Measurements from ENCODE around the gene COBL. TPM values are rescaled to one million over a fixed set of nuclear protein-coding genes. Genes with fewer than 3 reads are reported as not detected.

COBL gene
- polyA plus RNA-seq, 1 donor (not counting 4 experiments of a cell fraction or from before 2014, with no cell fraction given) = 4.5 TPM

GRCh38 chr7:51124321-51124720, 192.3 kb downstream of the COBL start:
- no peaks in the 10 kb centered on the region for H3K36me3 ChIP-seq (ENCODE audit: control insufficient read depth in 2 of 2, extremely low read depth in 1 of 2, insufficient read depth in 2 of 2, low read length in 2 of 2)
- no peak overlapping the region for H2AFZ ChIP-seq (ENCODE audit: control insufficient read depth, low read length)
- no peaks in the 10 kb centered on the region for H3K9me1 ChIP-seq (ENCODE audit: control insufficient read depth, extremely low read depth, insufficient read depth, low read length)
- FAIRE-seq = no peak
- peaks cover 12% of the 10 kb centered on the region for H3K4me1 ChIP-seq (ENCODE audit: control insufficient read depth, extremely low read depth, insufficient read depth, low read length)
- no peaks in the 10 kb centered on the region for H3K79me2 ChIP-seq (ENCODE audit: control insufficient read depth, insufficient read depth, low read length)
- H4K20me1 ChIP-seq (ENCODE audit: control insufficient read depth, extremely low read depth, insufficient read depth, low read length) = no peaks in the 10 kb centered on the region
- H3K27me3 ChIP-seq (ENCODE audit: control insufficient read depth, extremely low read depth, insufficient read depth, low read length) = no peaks in the 10 kb centered on the region
- no peak overlapping the region for H3K4me3 ChIP-seq (ENCODE audit: control insufficient read depth in 2 of 3, extremely low read depth in 1 of 3, insufficient read depth in 2 of 3, low read depth in 1 of 3, low read length in 3 of 3)
- dilution Hi-C loops (cut with MboI; ENCODE audit: extremely low pct_ligation_motif_present, low sequenced_read_pairs) = no loop called here
- TF ChIP-seq CTCF (optimal IDR thresholded peaks at IDR 0.05 in 1 of 3, IDR thresholded peaks at IDR 0.05 in 1 of 3, conservative IDR thresholded peaks at IDR 0.05 in 1 of 3; ENCODE audit: extremely low read depth in 1 of 3, insufficient read depth in 2 of 3, low read length in 3 of 3) = no peak
- TF ChIP-seq EZH2 (IDR thresholded peaks at IDR 0.05; ENCODE audit: low read length) = no peak
- H3K27ac ChIP-seq (ENCODE audit: control insufficient read depth, insufficient read depth, low read length) = no peak overlapping the region
- no peaks in the 10 kb centered on the region for H3K9me3 ChIP-seq (ENCODE audit: control insufficient read depth, low read depth, low read length)
- H3K9ac ChIP-seq (ENCODE audit: control insufficient read depth, extremely low read depth, insufficient read depth, low read length) = no peak overlapping the region
- no peak overlapping the region for H3K4me2 ChIP-seq (ENCODE audit: control insufficient read depth, extremely low read depth, insufficient read depth, low read depth, low read length)
- DNase-seq (ENCODE audit: low read depth, low spot score) = no peak

DNA sequence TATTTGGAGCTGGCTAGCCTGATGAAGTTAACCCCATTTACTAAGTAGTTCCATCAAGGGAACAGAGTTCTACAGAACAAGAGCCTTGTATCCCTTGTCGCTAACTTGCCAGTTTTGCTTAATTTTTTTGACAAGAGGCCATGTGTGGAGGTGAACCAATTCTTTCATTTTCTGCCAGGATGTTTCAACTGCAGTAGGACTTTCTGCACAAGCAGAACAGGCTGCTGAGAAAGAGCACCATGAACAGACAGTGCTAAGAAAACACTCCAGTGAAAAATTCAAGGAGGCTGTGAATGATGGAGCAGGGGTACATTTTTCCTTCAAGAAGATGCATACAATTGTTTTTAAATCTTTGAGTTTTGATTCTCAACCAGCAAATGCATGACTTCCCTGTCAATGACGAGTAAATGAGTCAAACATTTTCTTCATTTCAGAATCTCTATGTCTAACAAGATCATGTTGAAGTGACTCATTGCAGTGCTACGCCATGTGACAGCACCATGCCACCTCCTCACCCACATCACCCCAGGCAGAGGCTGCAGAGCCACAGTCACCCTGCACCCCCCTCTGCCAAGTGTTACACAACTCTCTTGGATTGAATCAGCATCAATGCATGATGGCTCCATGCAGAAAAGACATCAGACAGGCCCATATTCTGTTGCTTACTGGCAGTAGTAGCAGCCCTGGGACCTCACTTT, 193.1 kb downstream of the COBL start:
- DNase-seq (ENCODE audit: low read depth, low spot score) (peak; percentile 94), FAIRE-seq (peak; percentile 97)
- Histone ChIP-seq H4K20me1 (ENCODE audit: control insufficient read depth, extremely low read depth, insufficient read depth, low read length) (no peaks in the 10 kb centered on the region), H3K79me2 (ENCODE audit: control insufficient read depth, insufficient read depth, low read length) (no peaks in the 10 kb centered on the region), H3K9ac (ENCODE audit: control insufficient read depth, extremely low read depth, insufficient read depth, low read length) (no peak overlapping the region), H3K27ac (ENCODE audit: control insufficient read depth, insufficient read depth, low read length) (peak overlapping the region; percentile 34), H3K4me3 (ENCODE audit: control insufficient read depth in 2 of 3, extremely low read depth in 1 of 3, insufficient read depth in 2 of 3, low read depth in 1 of 3, low read length in 3 of 3) (no peak overlapping the region), H3K9me3 (ENCODE audit: control insufficient read depth, low read depth, low read length) (no peaks in the 10 kb centered on the region), H3K4me1 (ENCODE audit: control insufficient read depth, extremely low read depth, insufficient read depth, low read length) (peaks cover 12% of the 10 kb centered on the region), H3K27me3 (ENCODE audit: control insufficient read depth, extremely low read depth, insufficient read depth, low read length) (no peaks in the 10 kb centered on the region), H3K4me2 (ENCODE audit: control insufficient read depth, extremely low read depth, insufficient read depth, low read depth, low read length) (peak overlapping the region; percentile 64), H3K36me3 (ENCODE audit: control insufficient read depth in 2 of 2, extremely low read depth in 1 of 2, insufficient read depth in 2 of 2, low read length in 2 of 2) (no peaks in the 10 kb centered on the region), H3K9me1 (ENCODE audit: control insufficient read depth, extremely low read depth, insufficient read depth, low read length) (no peaks in the 10 kb centered on the region), H2AFZ (ENCODE audit: control insufficient read depth, low read length) (no peak overlapping the region)
- dilution Hi-C loops (cut with MboI; ENCODE audit: extremely low pct_ligation_motif_present, low sequenced_read_pairs) = no loop called here
- TF ChIP-seq EZH2 (IDR thresholded peaks at IDR 0.05; ENCODE audit: low read length) = no peak
- TF ChIP-seq CTCF (optimal IDR thresholded peaks at IDR 0.05 in 1 of 3, IDR thresholded peaks at IDR 0.05 in 1 of 3, conservative IDR thresholded peaks at IDR 0.05 in 1 of 3; ENCODE audit: extremely low read depth in 1 of 3, insufficient read depth in 2 of 3, low read length in 3 of 3) = no peak
